ENCODE measurements around the gene PODXL2. TPM values are rescaled to one million over a fixed set of nuclear protein-coding genes. Genes with fewer than 3 reads are reported as not detected.
A peak's percentile ranks its signal among the peaks of the same experiment; 100 is the strongest.

The PODXL2 gene
- polyA plus RNA-seq, 3 donors = 50.7 to 61.2 (median 58.6) TPM

DNA sequence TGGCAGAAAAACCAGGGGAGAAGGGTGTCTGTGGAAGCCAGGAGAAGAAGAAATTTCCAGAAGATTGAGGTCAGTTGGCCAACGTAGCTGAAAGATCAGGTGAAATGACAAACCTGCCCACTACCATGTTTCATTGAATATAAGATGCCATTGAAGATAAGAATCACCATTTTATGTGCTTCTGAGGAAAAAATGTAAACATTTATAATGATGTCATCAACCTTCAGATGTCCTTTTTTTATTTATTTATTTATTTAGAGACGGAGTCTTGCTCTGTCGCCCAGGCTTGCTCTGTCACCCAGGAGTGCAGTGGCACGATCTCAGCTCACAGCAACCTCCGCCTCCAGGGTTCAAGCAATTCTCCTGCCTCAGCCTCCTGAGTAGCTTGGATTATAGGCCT, 4.9 kb upstream of the PODXL2 start:
- no peak for DNase-seq

DNA sequence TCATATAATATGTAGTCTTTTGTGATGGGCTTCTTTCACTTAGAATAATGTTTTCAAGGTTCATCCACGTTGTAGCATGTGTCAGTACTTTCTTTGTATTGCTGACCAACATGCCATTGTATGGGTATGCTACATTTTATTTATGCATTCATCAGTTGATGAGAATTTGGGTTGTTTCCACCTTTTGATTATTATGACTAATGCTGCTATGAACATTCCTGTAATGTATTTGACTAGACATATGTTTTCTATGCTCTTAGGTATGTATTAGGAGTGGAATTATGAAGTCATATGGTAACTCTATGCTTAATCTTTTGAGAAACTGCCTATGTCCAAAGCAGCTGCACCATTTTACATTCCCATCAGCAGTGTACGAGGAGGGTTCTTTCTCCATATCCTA, 3.2 kb upstream of the PODXL2 start:
- no peak for DNase-seq

DNA sequence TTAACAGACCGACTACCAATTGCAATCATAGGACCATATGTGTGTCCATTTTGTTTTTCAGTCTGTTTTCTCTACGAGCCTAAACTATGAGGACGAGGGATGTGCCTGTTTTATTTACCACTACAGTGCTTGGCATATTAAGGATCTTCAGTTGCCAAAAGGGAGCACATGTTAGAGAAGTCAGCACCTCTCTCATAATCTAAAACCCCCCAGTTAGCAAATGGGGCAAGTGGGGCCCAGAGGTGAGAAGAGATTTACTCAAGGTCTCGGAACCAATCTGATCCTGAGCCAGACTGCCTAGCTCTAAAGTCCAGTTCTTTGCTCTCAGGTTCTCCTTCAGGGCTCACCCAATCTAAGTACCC, 578 bp upstream of the PODXL2 start:
- no peak for DNase-seq

DNA sequence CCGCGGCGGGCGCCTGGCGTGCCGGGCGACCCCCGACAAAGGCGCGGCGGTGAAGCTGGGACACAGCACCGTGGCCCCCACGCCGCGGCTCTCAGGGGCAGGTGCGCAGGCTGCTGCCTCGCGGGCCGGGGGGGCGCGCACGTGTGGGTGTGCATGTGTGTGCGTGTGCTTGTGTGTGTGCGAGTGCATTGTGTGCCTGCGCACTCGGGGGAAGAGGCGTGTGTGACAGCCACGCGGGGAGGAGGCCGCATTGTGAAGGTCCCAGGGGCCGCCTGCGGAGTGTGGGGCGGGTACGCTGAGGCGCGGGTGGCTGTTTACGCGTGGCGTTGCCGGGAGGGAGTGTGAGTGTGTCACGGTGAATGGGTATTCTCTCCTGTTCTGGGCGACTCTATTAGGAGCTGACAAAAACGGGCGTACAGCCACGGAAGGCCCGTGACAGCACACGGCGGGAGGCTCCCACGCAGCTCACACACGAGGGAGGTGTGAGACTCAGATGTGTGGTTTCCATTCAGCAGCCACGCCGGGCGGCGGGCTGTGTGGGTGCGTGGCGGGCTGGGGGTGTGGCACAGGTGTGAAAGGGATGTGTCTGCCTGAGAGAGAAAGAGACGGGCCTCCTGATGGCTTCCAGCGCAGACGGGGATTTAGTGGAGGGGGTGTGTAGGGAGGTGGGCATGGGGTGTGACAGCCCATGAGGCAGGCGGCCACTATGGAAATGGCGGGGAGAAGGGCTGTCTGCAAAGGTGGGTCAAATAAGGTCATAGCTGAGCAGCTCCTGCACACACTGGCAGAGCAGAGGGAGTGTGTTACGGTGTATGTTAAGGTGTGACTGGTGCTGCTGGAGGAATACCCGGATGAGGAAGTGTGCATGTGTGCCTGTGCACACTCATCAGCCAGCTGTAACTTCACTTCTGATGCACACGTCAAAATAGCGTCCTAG, 750 bp downstream of the PODXL2 start:
- DNase-seq = no peak

DNA sequence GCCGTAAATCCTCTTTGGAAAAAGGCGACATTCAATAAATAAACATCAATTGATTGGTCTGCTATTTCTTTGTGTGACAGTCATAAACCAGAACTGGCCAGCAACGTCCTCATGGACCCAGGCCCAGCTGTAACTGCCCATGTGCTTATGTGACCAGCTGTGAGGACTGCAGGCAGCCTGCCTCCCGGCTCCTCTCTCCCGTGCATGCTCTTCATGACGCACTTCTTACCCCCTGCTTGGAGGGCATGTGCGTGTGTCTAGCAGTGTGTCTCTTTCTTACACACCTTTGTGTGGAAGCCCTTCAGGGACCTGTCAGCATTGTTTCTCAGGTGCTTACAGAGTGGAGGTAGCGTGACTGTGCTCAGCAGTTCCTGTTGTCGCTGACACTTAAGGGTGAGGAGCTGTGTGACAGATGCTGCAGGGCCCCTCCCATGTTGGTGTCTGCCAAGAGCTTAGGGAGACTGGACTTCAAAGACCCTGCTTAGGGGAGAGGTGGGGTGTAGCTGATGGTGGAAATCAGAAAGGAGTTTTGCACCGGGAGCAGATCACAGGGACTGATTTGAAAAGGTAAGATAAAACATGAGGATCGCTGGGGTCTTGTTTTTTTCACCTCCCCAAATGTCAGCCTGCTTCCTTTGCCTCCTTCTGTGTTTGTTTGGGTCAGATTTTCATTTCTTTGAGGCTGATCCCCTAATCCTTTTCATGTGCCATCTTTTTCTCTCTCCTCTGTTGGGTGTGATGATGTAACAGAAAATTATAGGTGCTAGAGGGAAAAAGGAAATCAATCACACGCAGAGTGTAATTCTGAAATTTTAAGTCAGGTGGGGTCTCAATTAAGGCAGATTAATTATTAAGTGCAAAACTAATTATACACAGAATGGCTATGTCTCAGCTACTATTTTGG, 2.1 kb downstream of the PODXL2 start:
- DNase-seq = no peak

DNA sequence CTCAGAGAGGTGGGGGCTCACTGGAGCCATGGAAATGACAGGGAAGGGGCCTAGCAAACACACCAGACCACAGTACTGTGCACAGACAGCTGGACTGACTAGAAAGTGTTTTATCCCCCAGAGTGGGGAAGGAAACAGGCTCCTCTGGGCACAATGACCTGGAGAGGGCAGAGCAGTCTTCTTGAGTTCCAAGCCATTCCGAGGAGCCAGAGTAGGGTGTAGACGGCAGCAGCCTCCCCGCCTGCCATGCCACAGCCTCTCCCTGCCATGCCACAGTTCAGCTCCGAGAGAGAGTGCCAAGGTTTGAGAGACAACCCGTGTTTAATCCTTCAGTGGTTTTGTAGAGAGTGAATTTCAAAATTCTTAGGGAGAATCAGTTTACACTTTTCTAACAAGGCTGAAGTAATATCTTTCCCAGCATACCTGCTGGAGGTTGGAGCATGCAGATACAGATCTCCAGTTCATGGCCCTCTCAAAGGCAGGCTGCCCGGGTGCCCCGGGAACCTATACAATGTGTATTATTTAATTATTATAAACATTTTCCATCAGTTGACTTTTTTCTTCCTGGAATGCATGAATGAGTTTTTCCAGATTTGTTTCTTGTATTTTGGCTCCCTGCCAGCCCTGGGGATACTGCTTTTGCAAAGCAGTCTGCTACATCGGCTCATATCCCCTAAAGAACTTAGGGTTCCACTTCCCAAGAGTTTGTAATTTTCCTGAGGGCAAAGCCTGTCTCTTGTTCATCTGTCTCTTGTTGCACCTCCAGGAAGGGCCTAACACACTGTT, 3.2 kb downstream of the PODXL2 start:
- peak; percentile 35 for DNase-seq

DNA sequence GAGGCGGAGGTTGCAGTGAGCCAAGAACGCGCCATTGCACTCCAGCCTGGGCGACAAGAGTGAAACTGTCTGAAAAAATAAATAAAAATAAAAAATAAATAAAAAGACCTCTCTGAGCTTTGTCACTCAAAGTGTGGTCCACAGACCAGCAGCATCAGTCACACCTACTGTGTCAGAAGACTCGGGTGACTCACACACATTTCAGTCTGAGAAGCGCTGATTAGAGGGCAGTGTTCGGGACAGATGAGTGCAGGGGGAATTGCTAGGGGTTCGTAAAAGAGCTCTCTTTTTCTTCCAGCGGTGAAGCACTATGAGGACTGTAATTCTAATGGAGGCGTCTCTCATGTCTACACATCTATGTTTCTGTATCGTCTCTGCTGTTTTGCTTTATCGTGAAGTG, 5.7 kb downstream of the PODXL2 start:
- DNase-seq = no peak

DNA sequence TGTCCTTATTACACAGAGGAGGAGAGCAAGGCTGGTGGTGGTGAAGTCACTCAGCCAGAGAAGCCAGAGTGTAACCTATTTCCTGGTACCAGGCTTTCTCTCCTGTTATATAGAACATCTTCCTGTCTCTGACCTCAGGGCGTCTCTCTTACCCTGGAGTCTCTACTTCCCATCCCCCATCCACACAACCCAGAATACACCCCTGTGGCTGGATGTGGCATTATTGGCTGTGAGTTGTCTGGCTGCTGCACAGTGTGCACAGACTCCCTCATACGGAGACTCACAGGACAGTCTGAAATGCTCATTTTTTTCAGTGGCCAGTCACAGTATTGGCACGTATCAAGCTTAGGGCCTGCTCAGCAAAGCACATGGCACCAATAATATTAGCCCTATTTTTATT, 8.6 kb downstream of the PODXL2 start:
- DNase-seq = no peak

DNA sequence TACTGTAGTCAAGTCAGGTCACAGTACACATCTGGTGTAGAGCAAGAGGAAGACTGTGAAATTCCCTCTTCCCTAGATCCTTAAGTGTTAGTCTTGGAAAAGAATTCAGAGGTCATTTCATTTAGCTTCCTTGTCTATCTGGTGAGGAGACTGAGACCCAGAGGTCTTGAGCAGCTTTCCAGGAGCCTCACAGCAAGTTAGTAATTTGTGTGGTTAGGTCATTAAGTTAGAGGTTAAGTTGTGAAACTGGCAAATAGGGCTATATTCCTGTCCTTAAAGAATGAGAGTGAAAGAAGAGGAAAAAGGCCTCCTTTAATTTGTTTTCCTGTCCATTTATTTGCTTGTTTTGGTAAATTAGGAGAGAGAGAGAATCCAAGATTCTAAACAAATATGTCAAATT, 9.0 kb downstream of the PODXL2 start:
- DNase-seq = no peak

DNA sequence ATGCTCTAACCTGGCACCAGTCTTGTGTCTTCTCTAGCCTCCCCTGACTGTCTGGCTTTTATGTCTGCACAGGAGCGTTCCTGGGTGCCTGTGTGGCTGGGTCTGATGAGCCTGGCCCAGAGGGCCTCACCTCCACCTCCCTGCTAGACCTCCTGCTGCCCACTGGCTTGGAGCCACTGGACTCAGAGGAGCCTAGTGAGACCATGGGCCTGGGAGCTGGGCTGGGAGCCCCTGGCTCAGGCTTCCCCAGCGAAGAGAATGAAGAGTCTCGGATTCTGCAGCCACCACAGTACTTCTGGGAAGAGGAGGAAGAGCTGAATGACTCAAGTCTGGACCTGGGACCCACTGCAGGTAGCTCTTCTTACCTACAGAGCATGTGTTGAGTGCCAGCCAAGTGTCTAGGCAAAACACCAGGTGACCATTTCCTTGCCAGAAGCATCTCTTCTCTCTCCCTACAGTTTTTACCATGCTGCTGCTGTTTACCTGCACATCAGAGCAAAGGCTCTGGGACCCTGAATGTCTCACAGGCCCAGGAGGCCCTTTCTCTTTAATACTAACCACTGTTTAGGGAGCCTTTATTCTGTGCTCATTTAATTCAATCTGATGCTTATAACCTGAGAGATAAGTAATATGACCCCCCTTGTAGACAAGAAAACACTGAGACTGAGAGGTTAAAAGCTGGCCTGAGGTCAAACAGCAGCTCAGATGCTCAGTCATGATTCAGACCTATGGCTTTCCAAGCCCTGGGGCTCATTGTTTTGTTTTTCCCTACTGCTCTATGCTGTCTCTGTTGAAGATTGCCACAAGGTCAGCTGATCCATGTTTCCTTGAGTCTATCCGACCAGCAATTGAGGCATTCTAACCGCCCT, 10.4 kb downstream of the PODXL2 start:
- DNase-seq = no peak

DNA sequence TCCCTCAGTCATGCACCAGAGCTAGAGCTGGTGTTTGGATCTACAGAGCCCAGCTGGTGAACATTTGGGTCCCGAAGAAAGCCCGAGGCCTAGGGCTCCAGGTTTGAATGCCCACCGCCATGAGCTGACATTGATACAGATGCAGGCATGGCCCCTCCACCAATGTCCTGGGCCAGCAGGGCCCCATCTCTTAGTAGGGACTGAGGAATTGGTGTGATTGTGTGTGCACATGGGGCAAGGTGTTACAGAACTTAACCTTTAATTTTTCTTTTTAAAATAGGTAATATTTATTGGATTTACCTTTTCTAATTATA, 11.0 kb downstream of the PODXL2 start:
- DNase-seq = no peak

DNA sequence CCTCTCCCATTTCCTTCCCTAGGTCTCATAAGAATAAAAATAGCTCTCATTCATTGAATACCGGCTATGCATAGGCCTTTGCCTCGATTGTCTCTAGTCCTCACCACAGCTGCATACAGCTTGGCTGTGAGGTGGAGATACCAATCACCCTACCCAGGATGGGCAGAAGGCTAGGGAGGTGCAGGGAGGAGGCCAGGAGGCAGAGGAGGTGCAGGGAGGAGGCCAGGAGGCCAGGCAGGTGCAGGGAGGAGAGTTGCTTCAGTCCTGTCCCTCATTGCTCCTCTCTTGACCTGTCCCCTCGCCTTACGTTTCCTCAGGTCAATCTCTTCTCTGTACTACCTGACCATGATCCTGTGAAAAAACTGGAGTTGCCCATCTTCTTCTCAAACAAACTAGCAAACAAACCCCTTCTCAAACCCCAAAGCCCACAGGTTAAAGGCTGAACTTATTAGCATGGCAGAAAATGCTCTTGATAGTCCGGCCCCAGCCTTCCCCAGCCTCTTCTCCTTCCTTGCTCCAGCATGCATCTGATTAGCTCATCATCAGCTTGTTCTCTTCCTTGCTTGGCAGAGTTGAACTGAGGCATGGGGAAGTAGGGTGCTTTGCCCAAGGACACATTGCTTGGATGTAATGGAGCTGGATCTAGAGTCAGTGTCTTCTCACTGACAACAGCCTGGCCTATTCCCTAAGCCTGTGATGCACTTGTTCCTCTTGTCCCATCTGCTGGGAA, 15.8 kb downstream of the PODXL2 start:
- DNase-seq = no peak

DNA sequence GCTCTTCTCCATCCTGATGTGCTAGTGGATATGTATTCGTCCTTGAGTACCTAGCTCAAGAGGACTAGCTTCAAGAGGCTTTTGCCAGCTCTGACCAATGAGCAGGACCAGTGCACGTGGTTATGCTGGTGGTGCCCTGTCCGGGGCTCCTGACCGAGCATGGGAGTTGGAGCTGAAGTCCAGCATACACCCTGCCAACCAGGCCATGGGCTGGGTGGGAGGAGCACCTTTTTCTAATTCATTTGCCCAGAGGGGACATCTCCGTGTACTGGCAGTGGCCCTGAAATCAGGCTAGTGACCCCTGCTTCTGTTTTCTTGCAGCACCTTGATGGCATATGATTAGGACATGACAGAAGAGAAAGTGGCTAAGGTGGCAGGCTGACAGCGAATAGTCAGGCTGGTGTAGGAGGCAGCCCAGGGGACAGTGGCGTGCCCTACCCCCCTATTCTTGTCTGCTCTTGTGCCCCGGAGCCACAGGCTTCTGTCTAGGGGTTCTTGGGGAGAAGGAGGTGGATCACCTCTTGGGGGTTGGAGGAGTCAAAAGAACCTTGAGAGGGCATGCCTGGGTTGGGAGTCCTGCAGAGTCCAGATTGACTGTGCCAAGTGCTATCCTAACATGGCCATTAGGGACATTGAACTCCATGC, 16.5 kb downstream of the PODXL2 start:
- no peak for DNase-seq

DNA sequence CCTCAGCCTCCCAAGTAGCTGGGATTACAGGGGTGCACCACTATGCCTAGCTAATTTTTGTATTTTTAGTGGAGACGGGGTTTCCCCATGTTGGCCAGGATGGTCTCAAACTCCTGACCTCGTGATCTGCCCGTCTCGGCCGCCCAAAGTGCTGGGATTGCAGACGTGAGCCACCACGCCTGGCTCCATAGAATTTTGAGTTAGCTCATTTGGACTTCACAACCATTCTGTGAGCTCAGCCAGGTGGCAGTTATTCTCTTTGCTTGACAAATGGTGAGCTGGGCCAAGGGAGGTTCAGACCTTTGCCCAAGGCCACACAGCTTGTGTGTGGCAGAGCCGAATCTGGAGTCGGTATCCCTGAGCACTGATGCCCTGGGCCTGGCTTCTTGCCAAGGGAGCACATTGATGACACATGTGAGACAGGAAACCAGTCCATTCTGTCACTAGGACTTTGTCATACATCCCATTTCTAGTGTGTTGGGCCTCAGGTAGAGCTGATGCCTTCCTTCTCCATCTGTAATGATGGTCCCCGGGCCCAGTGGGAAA, 17.6 kb downstream of the PODXL2 start:
- DNase-seq = no peak

DNA sequence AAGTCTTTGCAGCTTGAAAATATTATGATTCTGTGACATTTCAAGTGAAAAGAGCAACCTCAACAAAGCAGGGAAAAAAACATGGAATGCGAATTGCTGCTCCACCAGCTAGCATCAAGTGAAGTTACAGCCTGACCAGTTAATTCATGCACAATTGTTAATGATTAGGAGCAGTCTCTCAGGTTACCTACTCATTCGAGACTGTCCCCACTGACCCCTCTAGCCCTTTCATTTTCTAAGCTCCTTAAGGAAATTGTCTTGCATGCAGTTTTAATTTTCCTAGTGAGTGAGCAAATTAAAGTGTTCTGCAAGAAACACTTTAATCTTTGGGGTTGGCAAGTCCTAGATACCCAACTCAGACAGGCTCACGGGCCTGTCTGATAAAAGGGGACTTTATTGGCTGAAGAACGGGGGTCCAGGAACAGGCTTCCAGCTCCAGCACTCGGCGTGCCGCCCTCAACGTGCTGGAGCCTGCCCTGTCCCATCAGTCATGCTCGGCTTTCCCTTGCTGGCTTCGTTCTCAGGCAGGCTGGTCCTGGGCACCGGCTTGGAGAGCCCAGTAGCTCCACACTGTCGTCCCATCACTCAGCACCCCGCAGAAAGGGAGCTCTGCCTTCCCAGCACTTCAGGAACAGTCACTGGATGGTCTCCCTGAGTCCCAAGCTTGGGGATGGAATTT, 18.3 kb downstream of the PODXL2 start:
- peak; percentile 70 for DNase-seq

DNA sequence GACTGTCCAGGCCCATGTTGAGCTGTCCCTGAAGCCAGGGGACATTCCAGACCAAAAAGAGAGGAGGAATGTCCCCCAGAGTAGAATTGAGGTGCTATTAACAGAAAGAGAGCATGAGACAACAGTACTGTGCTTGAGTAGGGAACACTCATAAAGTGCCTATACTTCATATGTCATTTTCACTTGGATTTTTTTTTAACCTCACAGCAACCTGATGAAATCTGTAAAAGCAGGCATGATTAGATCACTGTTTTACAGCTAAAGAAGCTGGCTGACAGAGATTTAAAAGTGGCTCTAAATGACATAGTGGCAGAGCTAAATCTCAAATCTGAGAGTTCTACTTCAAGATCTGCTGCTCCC, 18.8 kb downstream of the PODXL2 start:
- no peak for DNase-seq

DNA sequence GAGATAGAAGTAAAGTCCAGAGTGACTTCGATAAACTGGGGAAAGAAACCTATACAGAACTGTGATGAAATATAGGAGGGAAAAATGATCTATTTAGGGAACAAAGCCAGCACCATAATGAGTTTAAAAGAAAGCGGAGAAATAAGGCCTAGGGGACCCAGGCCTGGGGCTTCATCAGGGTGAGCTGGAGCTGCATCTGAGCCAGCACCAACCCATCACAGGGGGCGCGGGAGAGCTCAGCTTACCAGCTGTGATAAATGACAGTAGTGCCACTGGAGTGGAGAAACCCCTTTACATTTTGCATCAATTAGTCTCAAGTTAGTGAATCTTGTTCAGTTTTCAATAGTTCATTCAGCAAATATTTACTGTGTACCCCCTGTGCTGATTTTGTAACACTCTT, 21.3 kb downstream of the PODXL2 start:
- DNase-seq = no peak

DNA sequence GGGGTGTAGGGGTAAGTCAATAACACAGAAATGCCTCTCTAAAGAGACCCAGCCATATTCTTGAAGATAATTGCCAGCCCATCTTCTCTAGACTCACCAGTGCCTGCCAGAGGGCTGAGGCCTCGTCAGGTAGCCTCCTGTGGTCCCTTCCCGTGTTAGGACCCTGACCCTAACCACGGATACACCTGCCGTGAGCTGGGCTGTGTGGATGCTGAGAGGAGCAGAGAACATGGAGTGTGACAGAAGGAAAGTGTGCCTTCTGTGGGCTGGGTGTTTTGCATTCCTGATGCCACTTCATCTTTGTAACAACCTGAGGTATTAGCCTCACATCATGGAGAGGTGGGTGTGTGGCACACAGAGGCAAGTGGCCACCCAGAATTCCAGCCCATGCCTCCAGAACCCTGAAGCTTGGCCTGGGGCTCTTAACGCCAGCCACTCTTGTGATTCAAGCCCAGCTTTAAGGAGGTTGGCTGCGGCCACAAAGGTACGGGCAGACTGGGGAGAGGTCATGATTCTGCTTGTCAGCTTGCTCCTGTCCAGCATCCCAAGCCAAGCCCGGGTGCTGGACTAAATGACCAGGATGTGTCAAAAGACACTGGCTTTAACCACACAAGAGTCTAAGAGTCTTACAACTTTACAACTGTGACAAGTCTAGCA, 22.7 kb downstream of the PODXL2 start:
- DNase-seq = no peak

Measured in renal pelvis (tissue), 4 donors.